Fibroblast of lung (primary cell): ENCODE results near the gene MKRN2. TPM values are rescaled to one million over a fixed set of nuclear protein-coding genes. Genes with fewer than 3 reads are reported as not detected.

Experiments used
- DNase-seq, 2 donors: peaks; one replicate each; pipeline versions ENCODE4 v3.0.0 to v3.0.0-alpha.2; 2010; ENCODE audit warnings: low read depth in 2 of 2
- H2AFZ ChIP-seq: 2 replicates; pipeline ENCODE4 v1.5.1; 2012; ENCODE audit warnings: low read length, control low read depth, inconsistent platforms
- H3K27ac ChIP-seq: 2 replicates; pipeline ENCODE4 v1.5.1; 2011; ENCODE audit warnings: low read length, control low read depth; ENCODE audit not compliant: insufficient read depth
- H3K27me3 ChIP-seq: 2 replicates; pipeline ENCODE4 v1.5.1; 2011; ENCODE audit warnings: mild to moderate bottlenecking, low read length; ENCODE audit not compliant: control insufficient read depth, insufficient read depth
- H3K36me3 ChIP-seq: 2 replicates; pipeline ENCODE4 v1.5.1; 2011; ENCODE audit warnings: low read length; ENCODE audit not compliant: control insufficient read depth, insufficient read depth
- H3K4me1 ChIP-seq: 2 replicates; pipeline ENCODE4 v1.5.1; 2011; ENCODE audit warnings: low read length; ENCODE audit not compliant: control insufficient read depth, insufficient read depth; ENCODE audit errors: extremely low read depth
- H3K4me2 ChIP-seq: 2 replicates; pipeline ENCODE4 v1.5.1; 2011; ENCODE audit warnings: low read length, control low read depth; ENCODE audit not compliant: insufficient read depth; ENCODE audit errors: extremely low read depth
- H3K4me3 ChIP-seq, 4 experiments: fragments of 200-600 bp in 1 of 4; sonication (generic) in 1 of 4; replicated peaks in 1 of 4; 2 replicates each; pipeline ENCODE4 v1.5.1; 2011 to 2016; ENCODE audit warnings: low read length in 4 of 4, low read depth in 3 of 4, mild to moderate bottlenecking in 3 of 4, control low read depth in 2 of 4, inconsistent platforms in 1 of 4, mixed read lengths in 1 of 4; ENCODE audit not compliant: insufficient read depth in 1 of 4; ENCODE audit errors: control extremely low read depth in 1 of 4
- H3K79me2 ChIP-seq: 2 replicates; pipeline ENCODE4 v1.5.1; 2012; ENCODE audit warnings: mild to moderate bottlenecking, low read length, inconsistent platforms; ENCODE audit not compliant: control insufficient read depth, insufficient read depth
- H3K9ac ChIP-seq: 2 replicates; pipeline ENCODE4 v1.5.1; 2011; ENCODE audit warnings: mild to moderate bottlenecking, low read length, control low read depth; ENCODE audit not compliant: insufficient read depth
- H3K9me3 ChIP-seq: 2 replicates; pipeline ENCODE4 v1.5.1; 2012; ENCODE audit warnings: low read depth, low read length; ENCODE audit not compliant: control insufficient read depth, insufficient read depth
- H4K20me1 ChIP-seq: 2 replicates; pipeline ENCODE4 v1.5.1; 2011; ENCODE audit warnings: low read length; ENCODE audit not compliant: control insufficient read depth, insufficient read depth; ENCODE audit errors: extremely low read depth
- CTCF ChIP-seq, 2 donors: IDR thresholded peaks in 1 of 2; conservative IDR thresholded peaks in 1 of 2; 1 replicate in 1 of 2; 2 replicates in 1 of 2; pipeline ENCODE4 v1.5.1; 2011 to 2012; ENCODE audit warnings: low read length in 2 of 2, control low read depth in 1 of 2, inconsistent platforms in 1 of 2, low read depth in 1 of 2, mild to moderate bottlenecking in 1 of 2
- EZH2 ChIP-seq: IDR thresholded peaks from 2 replicates; pipeline ENCODE4 v1.5.1; 2012; ENCODE audit warnings: low read length, control low read depth, mild to moderate bottlenecking; ENCODE audit errors: missing control alignments
- polyA plus RNA-seq, 2 donors: library from polyadenylated mRNA; depleted of rRNA in 1 of 2; stranded (reverse) in 1 of 2; unstranded in 1 of 2; fragments of >200 nt; gene quantifications; 2 replicates each; pipeline ENCODE4 v1.2.1, GENCODE V29; 2011 to 2012; ENCODE audit warnings: missing spikeins in 1 of 2
- total RNA-seq: library from RNA; depleted of rRNA; stranded (reverse); fragments of >200 nt; gene quantifications from 2 replicates; pipeline ENCODE4 v1.2.1, GENCODE V29; 2014

MKRN2 gene
- total and polyA plus RNA-seq, 2 donors (not counting 1 experiment from before 2014, with no cell fraction given), result 37.7 to 48.1 TPM

GRCh38 chr3:12591997-12592715, 35.3 kb downstream of the MKRN2 start:
- DNase-seq, result no peak
- Histone ChIP-seq H4K20me1 (no peaks in the 10 kb centered on the region), H3K4me1 (peaks cover 2% of the 10 kb centered on the region), H3K9me3 (no peaks in the 10 kb centered on the region), H3K36me3 (peaks cover 13% of the 10 kb centered on the region), H3K4me2 (no peak overlapping the region), H3K27me3 (no peaks in the 10 kb centered on the region), H3K4me3 (no peak overlapping the region), H3K79me2 (peaks cover 1% of the 10 kb centered on the region), H2AFZ (no peak overlapping the region), H3K9ac (no peak overlapping the region), H3K27ac (no peak overlapping the region)
- TF ChIP-seq CTCF (conservative IDR thresholded peaks at IDR 0.05 in 1 of 2, IDR thresholded peaks at IDR 0.05 in 1 of 2; ENCODE audit: low read depth in 1 of 2, low read length in 2 of 2) (no peak), EZH2 (no peak)

GRCh38 chr3:12593473-12593872, 36.6 kb downstream of the MKRN2 start:
- DNase-seq, result no peak
- Histone ChIP-seq H3K4me1 (no peaks in the 10 kb centered on the region), H3K79me2 (no peaks in the 10 kb centered on the region), H3K9ac (no peak overlapping the region), H3K36me3 (peaks cover 13% of the 10 kb centered on the region), H3K4me3 (no peak overlapping the region), H3K4me2 (no peak overlapping the region), H3K9me3 (no peaks in the 10 kb centered on the region), H3K27ac (no peak overlapping the region), H4K20me1 (no peaks in the 10 kb centered on the region), H2AFZ (no peak overlapping the region), H3K27me3 (no peaks in the 10 kb centered on the region)
- TF ChIP-seq CTCF (conservative IDR thresholded peaks at IDR 0.05 in 1 of 2, IDR thresholded peaks at IDR 0.05 in 1 of 2; ENCODE audit: low read depth in 1 of 2, low read length in 2 of 2) (no peak), EZH2 (no peak)

- Histone ChIP-seq H3K9ac (no peak overlapping the region), H3K4me3 (no peak overlapping the region), H3K4me1 (no peaks in the 10 kb centered on the region), H2AFZ (no peak overlapping the region), H3K9me3 (no peaks in the 10 kb centered on the region), H3K27me3 (no peaks in the 10 kb centered on the region), H3K36me3 (peaks cover 7% of the 10 kb centered on the region), H3K27ac (no peak overlapping the region), H3K79me2 (no peaks in the 10 kb centered on the region), H3K4me2 (no peak overlapping the region), H4K20me1 (no peaks in the 10 kb centered on the region)
- TF ChIP-seq CTCF (conservative IDR thresholded peaks at IDR 0.05 in 1 of 2, IDR thresholded peaks at IDR 0.05 in 1 of 2; ENCODE audit: low read depth in 1 of 2, low read length in 2 of 2) (no peak), EZH2 (no peak)
- DNase-seq, result no peak
Observed at GRCh38 chr3:12598890-12599289, 42.0 kb downstream of the MKRN2 start.
